ENCODE results near the gene MYO5C. TPM values are rescaled to one million over a fixed set of nuclear protein-coding genes. Genes with fewer than 3 reads are reported as not detected.

Gene MYO5C
- total RNA-seq, 4 donors from 2014 or later: 56.1 to 151 (median 84.5) TPM

DNA sequence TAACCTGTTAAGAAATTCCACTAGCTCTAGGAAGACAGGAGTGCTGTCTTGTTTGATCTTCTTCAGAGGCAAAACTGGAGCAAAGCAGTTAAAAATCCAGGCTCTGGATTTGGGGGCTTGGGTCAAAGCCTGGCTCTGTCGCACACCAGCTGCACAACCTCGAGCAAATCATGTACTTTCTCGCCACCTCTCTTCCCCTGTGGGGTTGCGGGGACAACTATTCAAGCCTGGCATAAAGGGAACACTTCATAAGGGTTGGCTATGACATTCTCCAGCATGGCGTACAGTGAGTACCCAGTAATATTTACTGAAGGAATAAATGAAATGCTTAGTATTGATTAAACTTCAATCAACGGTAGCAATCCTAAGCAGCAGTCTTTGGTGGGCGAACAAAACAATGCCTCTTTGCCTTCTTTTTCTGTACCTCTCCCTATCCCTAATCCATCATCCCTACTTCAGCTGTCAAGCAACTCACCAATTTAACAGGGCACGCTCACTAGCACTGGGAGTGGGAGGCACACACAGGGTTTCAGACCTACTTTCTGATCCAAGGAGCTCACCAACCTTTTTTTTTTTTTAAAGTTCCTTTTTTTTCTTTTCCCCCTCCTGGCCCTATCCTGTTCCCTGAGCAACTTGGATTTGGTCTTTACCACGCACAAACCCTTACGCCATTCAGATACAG, 137.4 kb downstream of the MYO5C start:
- Histone ChIP-seq H3K27me3 (no peaks in the 10 kb centered on the region), H3K36me3 (no peaks in the 10 kb centered on the region), H3K27ac (no peak overlapping the region), H3K4me3 (no peak overlapping the region), H3K9me3 (no peaks in the 10 kb centered on the region), H3K4me1 (no peaks in the 10 kb centered on the region)
- in situ Hi-C loops (cut with MboI; ENCODE audit: low pct_ligation_motif_present in 1 of 4, low pct_unique_long_range_greater_than_20kb in 1 of 4, low sequenced_read_pairs in 3 of 4): no loop called here
- intact Hi-C loops (cut with DNase I; ENCODE audit: low total_unique reads): no loop called here
- TF ChIP-seq EP300 (IDR thresholded peaks at IDR 0.05; ENCODE audit: low read depth): no peak
- WGBS, 2 donors (ENCODE audit: low coverage in 1 of 2): 91 to 93% methylated on average over 8 to 10 of the region's 10 CpGs
- DNase-seq: no peak

DNA sequence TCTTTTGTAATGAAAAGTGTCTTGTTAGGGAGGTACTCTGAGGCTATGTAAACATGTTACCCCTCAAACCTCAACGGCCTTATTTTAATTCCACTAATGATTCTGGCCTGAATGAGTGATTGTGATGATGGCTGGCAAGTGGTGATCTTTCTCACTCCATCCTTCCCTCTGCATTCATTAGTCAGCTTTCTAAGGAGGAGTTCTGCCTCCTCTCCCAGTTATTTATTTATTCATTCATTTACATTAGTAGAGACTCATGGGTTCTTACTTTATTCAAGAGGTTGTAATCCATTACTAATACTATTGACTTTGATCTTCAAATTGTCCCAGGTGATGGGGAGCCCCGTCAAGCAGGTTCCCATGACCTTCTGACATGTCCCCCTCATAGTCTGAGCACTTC, 139.7 kb downstream of the MYO5C start:
- 80 to 100% methylated on average over 1 to 2 of the region's 2 CpGs for WGBS, 2 donors (ENCODE audit: low coverage in 1 of 2)

DNA sequence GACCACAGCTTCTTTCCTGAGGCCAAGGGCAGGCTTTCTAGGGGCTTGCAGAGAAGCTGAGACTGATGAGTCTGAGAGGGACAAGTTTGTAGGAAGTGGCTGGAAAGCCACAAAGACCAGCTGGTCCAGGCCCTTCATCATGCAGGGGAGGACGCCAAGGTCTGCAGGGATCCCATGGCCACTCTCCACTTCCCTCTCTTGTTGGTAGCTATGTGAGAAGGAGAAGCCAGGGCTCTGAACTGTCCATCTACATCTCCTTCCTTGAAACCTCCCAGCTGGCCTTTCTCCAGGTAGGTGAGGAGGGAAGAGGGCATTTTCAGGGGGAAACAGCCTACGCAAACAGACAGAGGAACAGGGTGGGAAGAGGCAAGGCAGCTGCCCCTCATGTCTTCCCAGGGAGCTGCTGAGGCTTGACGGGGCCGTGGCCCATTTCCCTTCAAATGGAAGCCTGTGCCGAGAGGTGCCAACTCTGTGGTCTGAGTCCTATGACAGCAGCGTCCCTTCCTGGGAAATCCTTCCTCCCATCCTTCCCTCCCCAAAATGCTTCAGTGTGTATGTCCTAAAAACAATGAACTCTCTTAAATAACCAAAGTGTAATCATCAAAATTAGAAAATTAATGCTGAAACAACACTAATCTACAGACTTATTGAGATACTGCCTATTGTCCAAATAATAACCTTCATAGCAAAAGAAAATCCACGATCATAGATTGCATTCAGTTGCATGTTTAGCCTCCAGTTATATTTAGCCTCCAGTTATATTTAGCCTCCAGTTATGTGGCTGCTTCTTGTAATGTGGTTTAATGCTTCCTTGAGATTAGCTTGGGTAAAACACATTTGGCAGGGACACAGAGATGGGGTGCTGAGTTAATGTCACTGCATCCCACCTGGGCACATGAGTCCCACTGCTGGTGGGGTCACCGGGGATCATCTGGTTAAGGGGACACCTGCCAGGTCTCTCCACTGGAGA, 140.4 kb downstream of the MYO5C start:
- Histone ChIP-seq H3K4me1 (no peaks in the 10 kb centered on the region), H3K9me3 (no peaks in the 10 kb centered on the region), H3K27ac (no peak overlapping the region), H3K4me3 (no peak overlapping the region), H3K27me3 (no peaks in the 10 kb centered on the region), H3K36me3 (no peaks in the 10 kb centered on the region)
- in situ Hi-C loops (cut with MboI; ENCODE audit: low pct_ligation_motif_present in 1 of 4, low pct_unique_long_range_greater_than_20kb in 1 of 4, low sequenced_read_pairs in 3 of 4): no loop called here
- no peak for DNase-seq
- WGBS, 2 donors (ENCODE audit: low coverage in 1 of 2): 85 to 90% methylated on average over 3 to 8 of the region's 8 CpGs
- no peak for TF ChIP-seq POLR2A (IDR thresholded peaks at IDR 0.05)
- intact Hi-C loops (cut with DNase I; ENCODE audit: low total_unique reads): no loop called here

More for the DNA sequence above, 139.7 kb downstream of the MYO5C start:
- TF ChIP-seq POLR2A (IDR thresholded peaks at IDR 0.05) (no peak), POLR2AphosphoS5 (IDR thresholded peaks at IDR 0.05) (no peak), EP300 (IDR thresholded peaks at IDR 0.05; ENCODE audit: low read depth) (no peak)
- TF ChIP-seq, protein P1, sequence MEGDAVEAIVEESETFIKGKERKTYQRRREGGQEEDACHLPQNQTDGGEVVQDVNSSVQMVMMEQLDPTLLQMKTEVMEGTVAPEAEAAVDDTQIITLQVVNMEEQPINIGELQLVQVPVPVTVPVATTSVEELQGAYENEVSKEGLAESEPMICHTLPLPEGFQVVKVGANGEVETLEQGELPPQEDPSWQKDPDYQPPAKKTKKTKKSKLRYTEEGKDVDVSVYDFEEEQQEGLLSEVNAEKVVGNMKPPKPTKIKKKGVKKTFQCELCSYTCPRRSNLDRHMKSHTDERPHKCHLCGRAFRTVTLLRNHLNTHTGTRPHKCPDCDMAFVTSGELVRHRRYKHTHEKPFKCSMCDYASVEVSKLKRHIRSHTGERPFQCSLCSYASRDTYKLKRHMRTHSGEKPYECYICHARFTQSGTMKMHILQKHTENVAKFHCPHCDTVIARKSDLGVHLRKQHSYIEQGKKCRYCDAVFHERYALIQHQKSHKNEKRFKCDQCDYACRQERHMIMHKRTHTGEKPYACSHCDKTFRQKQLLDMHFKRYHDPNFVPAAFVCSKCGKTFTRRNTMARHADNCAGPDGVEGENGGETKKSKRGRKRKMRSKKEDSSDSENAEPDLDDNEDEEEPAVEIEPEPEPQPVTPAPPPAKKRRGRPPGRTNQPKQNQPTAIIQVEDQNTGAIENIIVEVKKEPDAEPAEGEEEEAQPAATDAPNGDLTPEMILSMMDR (IDR thresholded peaks at IDR 0.05): no peak
- Histone ChIP-seq H3K4me3 (no peak overlapping the region), H3K27ac (no peak overlapping the region), H3K9me3 (no peaks in the 10 kb centered on the region), H3K36me3 (no peaks in the 10 kb centered on the region), H3K4me1 (no peaks in the 10 kb centered on the region), H3K27me3 (no peaks in the 10 kb centered on the region)
- DNase-seq: no peak
- in situ Hi-C loops (cut with MboI; ENCODE audit: low pct_ligation_motif_present in 1 of 4, low pct_unique_long_range_greater_than_20kb in 1 of 4, low sequenced_read_pairs in 3 of 4) (no loop called here), intact Hi-C loops (cut with DNase I; ENCODE audit: low total_unique reads) (no loop called here)

DNA sequence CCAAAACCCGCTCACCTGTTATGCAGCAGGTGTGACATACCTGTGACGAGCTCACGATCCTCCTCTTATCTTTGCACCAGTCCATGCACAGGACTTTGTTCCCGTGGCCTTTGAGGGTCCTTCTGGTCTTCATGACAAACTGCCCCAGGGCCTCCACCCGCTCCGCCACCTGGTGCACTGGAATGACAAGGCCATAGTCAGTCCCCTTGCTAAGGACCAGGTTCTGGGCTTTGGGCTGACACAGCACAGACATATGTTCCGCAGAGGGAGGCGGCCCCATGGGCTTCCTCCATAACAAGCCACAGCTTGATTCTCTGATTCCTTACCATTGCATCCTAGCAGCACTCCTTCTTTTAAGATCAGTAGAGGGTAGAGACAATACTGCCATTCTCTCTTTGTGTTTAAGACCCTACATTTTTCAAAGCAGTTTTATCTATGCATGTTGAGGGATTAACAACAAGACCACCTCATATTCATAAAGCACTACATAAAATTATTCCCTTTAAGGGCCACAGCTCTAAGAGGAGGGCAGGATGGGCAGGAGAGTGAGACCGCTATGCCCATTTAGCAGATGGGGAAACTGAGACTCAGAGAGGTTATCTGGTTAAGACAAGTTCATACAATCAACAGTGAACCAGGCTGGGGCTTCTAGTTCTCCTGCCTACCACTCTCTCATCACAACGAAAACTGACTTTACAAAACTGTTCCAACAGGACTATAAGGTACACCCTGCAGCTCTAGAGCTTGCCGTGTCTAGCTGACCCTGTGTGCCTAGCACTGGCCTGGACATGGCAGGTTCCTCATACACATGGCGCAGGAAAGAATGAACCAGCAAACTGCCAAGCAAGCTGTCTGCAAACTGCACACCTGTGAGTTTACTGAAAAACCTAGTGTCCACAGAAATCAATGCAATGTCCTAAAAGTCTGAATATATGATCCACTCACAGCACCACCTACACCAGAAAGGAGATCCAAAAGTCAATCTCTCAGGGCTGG, 141.4 kb downstream of the MYO5C start:
- H3K4me3 ChIP-seq: no peak overlapping the region
- H3K27me3 ChIP-seq: no peaks in the 10 kb centered on the region
- H3K27ac ChIP-seq: no peak overlapping the region
- TF ChIP-seq EP300 (IDR thresholded peaks at IDR 0.05; ENCODE audit: low read depth) (no peak), POLR2A (IDR thresholded peaks at IDR 0.05) (no peak), POLR2AphosphoS5 (IDR thresholded peaks at IDR 0.05) (no peak)
- TF ChIP-seq, protein P1 (IDR thresholded peaks at IDR 0.05): no peak
- H3K9me3 ChIP-seq: no peaks in the 10 kb centered on the region
- DNase-seq: no peak
- 88 to 100% methylated on average over 4 to 12 of the region's 12 CpGs for WGBS, 2 donors (ENCODE audit: low coverage in 1 of 2)
- in situ Hi-C loops (cut with MboI; ENCODE audit: low pct_ligation_motif_present in 1 of 4, low pct_unique_long_range_greater_than_20kb in 1 of 4, low sequenced_read_pairs in 3 of 4) (no loop called here), intact Hi-C loops (cut with DNase I; ENCODE audit: low total_unique reads) (no loop called here)
- no peaks in the 10 kb centered on the region for H3K4me1 ChIP-seq
- H3K36me3 ChIP-seq: no peaks in the 10 kb centered on the region

Data from transverse colon (tissue), 4 donors.